ENCODE results near the gene PRKG1. TPM values are rescaled to one million over a fixed set of nuclear protein-coding genes. Genes with fewer than 3 reads are reported as not detected.

The PRKG1 gene
- total and polyA plus RNA-seq, 2 of the 4 experiments (the other 2 are of a cell fraction) = 3.5 to 18.3 TPM

DNA sequence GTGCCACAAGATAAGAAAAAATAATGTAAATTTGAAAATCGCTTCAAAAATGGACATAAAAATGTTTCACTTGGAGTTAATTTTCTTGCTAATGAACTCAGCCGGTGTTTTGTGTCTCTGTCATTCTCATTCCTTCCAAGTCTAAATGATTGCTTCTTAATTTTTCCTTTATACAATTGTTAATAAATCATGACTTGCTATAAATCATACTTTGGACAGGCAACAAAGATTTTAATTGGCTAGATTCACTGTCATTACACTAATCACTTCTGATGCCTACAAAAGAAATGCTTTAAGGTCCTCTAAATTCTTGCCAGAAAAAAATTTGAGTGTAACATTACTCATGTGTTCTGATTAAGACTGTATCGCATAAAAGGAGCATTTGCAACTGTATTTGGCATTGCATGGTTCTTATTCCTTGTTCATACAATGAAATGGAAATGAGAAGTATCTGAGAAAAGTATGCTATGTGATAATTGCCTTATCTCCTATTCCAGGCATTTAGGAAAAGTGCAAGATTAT is 1000.3 kb downstream of the PRKG1 start:
- Histone ChIP-seq H2AK5ac (ENCODE audit: low read depth, low read length) (no peak overlapping the region), H3K23ac (ENCODE audit: low read depth, low read length) (no peak overlapping the region), H3K9me3 (ENCODE audit: control insufficient read depth, insufficient read depth, low read length) (no peaks in the 10 kb centered on the region), H3K79me1 (ENCODE audit: low read depth in 1 of 2, low read length in 2 of 2) (no peaks in the 10 kb centered on the region), H2BK5ac (ENCODE audit: low read depth, low read length, poor library complexity, severe bottlenecking) (no peak overlapping the region), H3K4me2 (ENCODE audit: low read depth, low read length) (no peak overlapping the region), H3K4me3 (ENCODE audit: insufficient read depth, low read depth, low read length) (no peak overlapping the region), H2BK120ac (ENCODE audit: low read depth, low read length) (no peak overlapping the region), H4K8ac (ENCODE audit: low read depth in 2 of 2, low read length in 2 of 2) (no peak overlapping the region), H4K91ac (ENCODE audit: insufficient read depth, low read depth, low read length) (no peak overlapping the region), H2AK9ac (replicated peaks; ENCODE audit: low read depth, low read length, poor library complexity) (no peak overlapping the region), H3K9me1 (ENCODE audit: insufficient read depth, low read length) (no peaks in the 10 kb centered on the region), H3K18ac (ENCODE audit: low read depth, low read length) (no peak overlapping the region), H3K14ac (replicated peaks; ENCODE audit: low read depth, low read length) (no peak overlapping the region), H3K4ac (ENCODE audit: low read depth, low read length) (no peak overlapping the region), H3K27me3 (ENCODE audit: control insufficient read depth, insufficient read depth, low read length) (no peaks in the 10 kb centered on the region), H3K9ac (ENCODE audit: low read depth, low read length) (no peak overlapping the region), H2BK20ac (ENCODE audit: low read depth, low read length) (no peak overlapping the region), H4K5ac (ENCODE audit: low read depth, low read length) (no peak overlapping the region), H3K4me1 (ENCODE audit: control insufficient read depth, insufficient read depth, low read length) (no peaks in the 10 kb centered on the region), H3K56ac (ENCODE audit: extremely low read depth, insufficient read depth, low read length) (no peak overlapping the region), H3K27ac (ENCODE audit: insufficient read depth, low read length) (no peak overlapping the region), H3K36me3 (ENCODE audit: control insufficient read depth, insufficient read depth, low read length) (no peaks in the 10 kb centered on the region), H2BK15ac (ENCODE audit: low read depth, low read length) (no peak overlapping the region), H4K20me1 (ENCODE audit: insufficient read depth, low read length) (no peaks in the 10 kb centered on the region), H2AFZ (replicated peaks; ENCODE audit: low read length, poor library complexity) (no peak overlapping the region)
- dilution Hi-C loops (cut with HindIII; ENCODE audit: low sequenced_read_pairs, unreplicated experiment) = no loop called here
- no TSS peak for BruUV-seq (replicated peaks)
- ATAC-seq (ENCODE audit: low read depth) (no peak), DNase-seq (no peak)
- intact Hi-C loops (cut with micrococcal nuclease) = no loop called here
- ChIA-PET CTCF (interaction anchor here (0.7 kb wide), 1 partner anchor 21 kb away, joined by 3 read pairs; no protein-coding TSS in a partner anchor), POLR2A (ENCODE audit: unreplicated experiment) (no interaction called here)
- in situ Hi-C loops (cut with MboI; ENCODE audit: low sequenced_read_pairs) = no loop called here
- WGBS, 2 experiments (ENCODE audit: extremely low coverage in 2 of 2, insufficient read length in 1 of 2) = no CpG with 5 or more reads among the region's 3 CpGs
- peak; percentile 28; the same call in 1 of the 2 replicates for TF ChIP-seq NFE2L2 (IDR thresholded peaks at IDR 0.05; ENCODE audit: low read depth, low read length)
- TF ChIP-seq MAZ (IDR thresholded peaks at IDR 0.05; ENCODE audit: borderline replicate concordance, low read depth, low read length) = no peak
